Activated T-cell treated with anti-CD3 and anti-CD28 coated beads for 48 hours (primary cell): ENCODE data around the gene SLX9.
"Not testable (repeated sequence)": the region's sequence is repeated elsewhere in the genome, so short reads cannot be mapped to it uniquely, and the experiment has no call there.

Source experiments
- DNase-seq: peaks from one replicate; pipeline ENCODE4 v3.0.0-alpha.2; 2020; ENCODE audit warnings: low read depth

SLX9 gene

DNA sequence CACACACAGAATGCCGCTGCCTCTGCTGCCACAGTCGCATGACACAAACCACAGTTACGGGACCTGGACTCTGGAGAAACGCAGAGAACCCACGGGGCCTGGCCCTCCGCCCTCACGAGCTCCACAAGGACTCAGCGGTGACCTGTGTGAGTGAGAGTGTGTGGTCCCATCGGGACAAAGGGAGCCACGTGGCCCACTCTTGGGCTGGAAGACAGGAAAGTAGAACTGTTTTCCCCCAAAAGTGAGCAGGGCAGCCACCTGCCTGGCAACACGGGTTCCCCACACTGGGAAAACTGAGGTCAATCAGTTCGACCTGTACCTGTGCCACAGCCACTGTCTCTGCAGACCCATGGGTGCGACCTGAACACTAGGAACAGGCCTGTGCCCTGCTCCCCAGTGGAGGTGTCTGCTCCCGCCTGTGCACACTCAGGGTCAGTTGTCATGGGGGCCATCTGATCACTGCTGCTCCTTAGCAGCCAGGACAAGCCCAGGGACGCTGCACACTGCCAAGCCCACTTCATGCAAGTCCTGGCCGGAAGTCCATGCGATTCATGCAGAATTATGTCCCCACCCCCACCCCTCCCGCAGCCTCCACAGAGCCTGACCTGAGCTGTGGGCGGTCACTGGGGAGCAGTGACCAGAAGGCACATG is 80.2 kb downstream of the SLX9 start:
- no peak for DNase-seq

- DNase-seq, result no peak
Measured at GRCh38 chr21:45020629-45021427, 81.0 kb downstream of the SLX9 start.

DNA sequence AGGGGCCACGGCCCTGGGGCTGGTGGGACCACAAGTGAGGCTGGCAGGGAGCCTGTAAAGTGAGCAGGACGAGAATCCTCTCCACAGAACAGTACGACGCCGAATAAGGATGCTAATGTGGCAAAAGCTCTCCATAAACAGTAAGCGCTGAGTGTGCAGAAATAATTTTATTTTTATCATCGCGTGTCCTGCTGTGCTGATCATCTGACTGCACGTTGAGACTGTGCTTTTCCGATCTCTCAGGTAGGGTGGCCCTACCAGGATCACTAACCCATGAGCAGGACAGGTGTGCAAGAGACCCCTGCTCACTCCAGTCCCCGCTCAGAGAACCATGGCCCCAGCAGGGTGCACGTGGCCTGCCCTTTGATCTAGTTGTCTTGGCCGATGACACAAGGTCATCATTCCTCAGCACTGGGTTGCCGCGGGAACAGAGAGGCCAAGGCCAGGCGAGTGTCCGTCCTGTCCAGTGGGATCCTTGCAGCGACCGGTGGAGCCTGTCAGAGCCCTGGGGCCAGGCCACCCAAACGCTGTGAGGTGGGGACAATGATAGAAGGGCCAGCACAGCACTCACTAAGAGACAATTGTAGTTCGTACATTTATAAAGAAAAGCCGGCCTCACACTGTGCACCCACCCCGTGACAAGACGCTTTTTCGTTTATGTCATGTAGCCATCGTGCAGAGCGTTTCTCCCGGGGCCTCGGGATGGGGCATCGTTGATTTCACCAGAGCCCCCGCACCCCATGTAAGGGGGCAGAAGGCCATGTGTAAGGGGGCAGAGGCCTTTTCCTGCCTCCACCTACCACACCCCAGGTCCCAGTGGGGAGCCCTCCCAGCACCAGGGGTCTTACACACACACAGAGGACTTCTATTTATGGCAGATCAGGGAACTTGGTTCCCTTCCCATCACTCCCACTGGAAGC is 81.9 kb downstream of the SLX9 start:
- DNase-seq, result no peak

DNA sequence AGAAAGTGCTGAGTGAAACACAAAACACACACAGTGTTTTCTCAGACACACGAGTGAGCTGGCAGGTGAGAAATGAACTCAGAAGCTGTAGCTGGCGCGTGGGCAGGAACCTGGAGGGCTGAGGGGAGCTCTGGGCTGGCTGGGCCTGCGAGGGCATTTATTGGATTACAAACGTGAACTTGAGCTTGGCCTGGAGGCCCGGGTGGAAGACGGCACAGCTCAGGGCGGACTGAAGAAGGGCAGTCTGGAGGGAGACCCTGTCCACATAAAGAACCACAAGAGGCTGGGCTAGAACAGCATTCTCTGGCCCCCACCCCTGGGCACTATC is 82.5 kb downstream of the SLX9 start:
- DNase-seq, result no peak

- no peak for DNase-seq
Measured at GRCh38 chr21:45022736-45023135, 82.9 kb downstream of the SLX9 start.

- not testable (repeated sequence) for DNase-seq
Measured at GRCh38 chr21:45024516-45024915, 84.7 kb downstream of the SLX9 start.

GRCh38 chr21:45026066-45026745 is 86.4 kb downstream of the SLX9 start:
- no peak for DNase-seq
